HG02973 (cell line): ENCODE measurements around the gene RXRG.

Source experiments
- ATAC-seq: cut with Tn5 transposase; IDR thresholded peaks from one replicate; pipeline ENCODE4 v1.9.1; 2021; ENCODE audit warnings: moderate library complexity; ENCODE audit not compliant: unreplicated experiment

The RXRG gene

DNA sequence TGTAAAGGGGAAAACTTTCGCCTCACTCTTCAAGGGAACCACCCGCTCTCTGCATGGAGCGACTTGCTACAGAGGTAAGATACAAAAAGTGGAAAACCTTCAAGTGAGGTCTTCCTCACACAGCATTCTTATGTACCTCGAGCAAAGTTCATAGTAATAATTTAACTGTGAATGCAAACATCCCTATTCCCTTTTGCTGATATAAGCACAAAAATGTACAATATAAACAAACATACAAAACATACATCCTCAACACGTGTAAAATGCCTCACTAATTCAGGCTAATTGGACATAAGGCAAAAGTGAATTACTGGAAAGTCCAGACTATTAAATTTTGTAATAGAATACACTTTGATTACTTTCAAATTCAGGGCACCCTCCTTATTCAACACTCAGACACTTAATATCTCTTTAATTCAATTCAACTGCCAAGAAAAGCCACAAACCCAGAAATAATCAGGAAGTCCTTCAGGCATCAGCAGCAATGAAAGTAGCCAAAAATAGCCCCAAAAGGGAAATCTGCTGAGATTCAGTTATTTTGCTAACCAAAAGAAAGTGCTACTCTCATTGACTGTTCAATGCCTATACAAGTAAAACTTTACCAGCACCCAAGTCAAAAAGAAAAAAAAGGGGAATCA lies 73.2 kb downstream of the RXRG start:
- no peak for ATAC-seq

- ATAC-seq, result peak; percentile 61
Observed at GRCh38 chr1:165369255-165369848, 75.6 kb downstream of the RXRG start.

DNA sequence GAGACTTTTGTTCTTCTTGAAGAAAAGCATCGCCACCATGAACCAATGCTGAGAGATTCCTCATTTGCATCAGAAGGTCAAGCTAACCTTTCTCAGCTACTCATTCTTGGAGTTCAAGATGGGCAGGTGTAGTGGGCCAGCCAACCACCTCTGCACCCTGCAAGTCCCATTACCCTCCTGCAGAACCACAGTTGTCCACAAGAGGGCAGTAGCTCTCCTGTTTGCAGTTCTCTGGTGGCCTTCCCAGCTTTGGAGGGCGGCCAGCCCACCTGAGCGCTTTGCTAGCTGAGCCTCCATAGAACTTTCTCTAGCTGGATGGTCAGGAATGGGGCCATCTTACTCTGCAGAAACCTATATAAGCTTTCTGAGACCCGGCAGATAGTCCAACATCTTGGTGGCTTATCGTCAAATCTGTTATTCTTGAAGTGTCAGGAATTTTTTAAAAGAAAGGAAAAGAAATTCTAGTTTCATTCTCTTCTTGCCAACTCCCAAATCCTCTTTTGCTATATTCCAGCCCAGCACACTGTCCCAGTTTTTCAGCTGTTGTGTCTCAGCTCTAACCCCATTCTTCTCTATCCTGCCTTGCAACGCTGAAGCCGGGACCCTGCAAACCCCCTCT lies 77.4 kb downstream of the RXRG start:
- peak; percentile 62 for ATAC-seq

- ATAC-seq, result no peak
Observed at GRCh38 chr1:165365341-165365740, 79.6 kb downstream of the RXRG start.

DNA sequence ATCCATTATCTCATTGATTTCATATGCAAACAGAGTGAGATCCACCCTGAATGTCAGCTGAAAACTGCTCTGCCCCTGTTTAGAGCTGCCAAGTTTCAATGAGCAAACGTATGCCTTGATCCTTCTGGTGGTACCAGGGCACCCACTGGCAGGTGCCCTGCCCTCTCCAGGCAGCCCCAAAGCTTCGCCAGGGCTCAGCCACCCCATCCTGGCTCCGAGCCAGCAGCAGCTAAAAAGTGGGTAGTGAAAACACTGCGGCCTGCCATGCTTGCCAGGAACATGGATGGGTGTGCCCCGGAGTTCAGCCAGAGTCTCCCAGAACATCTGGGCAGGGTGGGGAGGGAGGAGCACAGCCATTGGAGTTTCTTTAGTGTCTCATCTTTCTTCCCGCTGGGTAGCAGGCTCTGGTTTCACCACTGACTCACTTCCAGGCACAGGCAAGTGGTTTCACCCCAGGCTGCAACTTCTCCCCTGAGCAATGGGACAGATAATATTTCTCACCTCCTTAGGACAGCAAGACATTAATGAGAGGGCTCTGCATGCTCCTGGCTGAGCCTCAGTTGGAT lies 80.3 kb downstream of the RXRG start:
- no peak for ATAC-seq

- ATAC-seq, result no peak
Observed at GRCh38 chr1:165356876-165357275, 88.0 kb downstream of the RXRG start.

GRCh38 chr1:165355977-165356811 lies 88.7 kb downstream of the RXRG start, which contains the start of gene LMX1A:
Gene LMX1A (minus strand): TSS chr1:165356715. CDS start chr1:165355559, 1,156 bp downstream.
- no peak for ATAC-seq

DNA sequence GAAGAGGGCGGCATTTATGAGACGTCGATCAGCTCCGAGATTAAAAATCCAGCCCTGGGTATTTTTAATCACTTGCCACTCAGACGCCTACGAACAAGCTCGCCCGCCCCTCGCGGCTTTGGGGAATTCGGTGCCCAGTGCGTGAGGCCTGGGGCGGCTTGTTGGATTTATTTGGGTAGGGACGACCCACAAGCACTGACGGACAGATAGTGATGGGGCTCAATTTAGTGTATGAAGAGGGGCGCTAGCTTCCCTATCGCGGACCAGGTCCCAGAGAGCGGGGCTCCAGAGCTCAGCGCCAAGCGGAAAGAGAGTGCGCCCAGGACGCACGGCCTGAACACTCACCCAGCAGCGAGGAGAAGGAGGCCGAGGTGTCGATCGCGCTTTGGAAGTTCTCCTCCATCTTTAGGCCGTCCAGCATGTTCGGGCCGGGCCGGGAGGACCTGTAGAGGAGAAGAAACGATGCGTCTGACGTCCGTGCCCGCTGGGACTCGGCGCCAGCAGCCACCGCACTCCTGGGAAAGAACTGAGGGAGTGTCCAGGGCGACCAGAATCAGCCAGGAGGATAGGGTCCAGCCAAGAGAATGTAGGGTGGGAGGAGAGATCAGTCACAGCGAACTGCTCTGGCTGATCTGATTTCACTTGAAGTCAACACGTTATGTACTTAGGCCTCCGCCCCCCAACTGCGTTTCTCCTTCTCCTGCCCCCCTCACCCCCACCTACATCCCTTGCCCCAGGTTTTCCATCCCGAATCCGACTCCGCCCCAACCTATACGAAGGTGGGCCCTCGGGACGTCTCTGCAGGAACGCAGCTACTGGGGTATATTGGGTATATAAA lies 89.6 kb downstream of the RXRG start:
- no peak for ATAC-seq

DNA sequence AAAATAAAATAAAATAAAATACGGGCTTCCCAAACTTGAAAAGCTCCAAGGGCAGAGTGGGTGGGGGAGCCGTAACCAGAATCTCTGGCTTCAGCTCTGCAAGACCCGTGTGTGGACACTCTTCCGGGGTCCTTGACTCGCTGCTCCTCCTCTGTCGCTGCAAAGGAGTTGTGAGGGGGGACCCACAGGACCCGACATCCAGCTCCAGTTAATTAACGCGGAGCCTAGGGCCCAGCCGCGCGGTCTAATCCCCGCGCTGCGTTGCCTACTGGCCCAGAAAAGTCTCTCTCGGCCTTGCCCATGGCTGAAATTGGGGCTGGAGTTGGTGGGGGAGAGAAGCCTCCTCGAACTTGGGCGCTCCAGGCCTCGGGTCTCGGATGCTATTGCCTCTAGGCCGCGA lies 90.2 kb downstream of the RXRG start:
- ATAC-seq, result no peak

- ATAC-seq, result no peak
Observed at GRCh38 chr1:165353731-165354671, 90.9 kb downstream of the RXRG start.

GRCh38 chr1:165352442-165353293 lies 92.3 kb downstream of the RXRG start:
- no peak for ATAC-seq

- no peak for ATAC-seq
Observed at GRCh38 chr1:165351863-165352441, 93.0 kb downstream of the RXRG start.
